ENCODE data around the gene ADARB1. TPM values are rescaled to one million over a fixed set of nuclear protein-coding genes. Genes with fewer than 3 reads are reported as not detected.

The ADARB1 gene
- total and polyA plus RNA-seq, 2 of the 8 experiments (the other 6 are each of a cell fraction or from before 2014, with no cell fraction given), result 4.7 to 14.9 TPM

DNA sequence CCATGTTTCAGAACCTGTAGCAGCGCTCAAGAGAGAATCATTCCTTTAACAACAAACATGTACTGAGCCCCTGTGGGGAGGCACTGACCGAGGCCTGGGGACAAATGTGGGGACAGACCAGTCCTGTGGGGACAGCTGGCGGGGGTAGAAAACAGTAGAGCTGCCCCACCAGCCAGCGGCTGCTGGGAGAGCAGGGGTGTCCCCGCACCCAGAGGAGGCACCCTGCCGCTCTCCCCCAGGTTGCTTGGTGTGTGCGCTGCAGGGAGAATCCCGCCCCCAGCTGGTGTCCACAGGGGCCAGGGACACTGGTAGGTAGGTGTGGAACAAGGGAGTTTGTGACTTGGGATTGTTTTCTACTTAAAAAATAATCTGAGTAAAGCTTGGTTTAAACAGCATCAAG lies 62.1 kb downstream of the ADARB1 start:
- no peak overlapping the region for H3K18ac ChIP-seq (ENCODE audit: extremely low read depth, low read length)
- H3K56ac ChIP-seq (replicated peaks; ENCODE audit: insufficient read length, low read depth, low read length), result no peak overlapping the region
- H3K4me3 ChIP-seq (ENCODE audit: extremely low read depth in 1 of 4, insufficient read depth in 2 of 4, low read depth in 3 of 4, low read length in 4 of 4), result no peak overlapping the region
- no peaks in the 10 kb centered on the region for H3K4me1 ChIP-seq (replicated peaks in 1 of 4; ENCODE audit: control insufficient read depth in 3 of 4, insufficient read depth in 4 of 4, low read length in 3 of 4)
- no peak for FAIRE-seq
- H3K23ac ChIP-seq (ENCODE audit: insufficient read length), result no peak overlapping the region
- no peak overlapping the region for H2BK12ac ChIP-seq (ENCODE audit: low read depth, low read length)
- no peak overlapping the region for H2BK5ac ChIP-seq (ENCODE audit: low read depth, low read length)
- H4K91ac ChIP-seq (replicated peaks; ENCODE audit: insufficient read length, low read length), result no peak overlapping the region
- no peaks in the 10 kb centered on the region for H3K9me3 ChIP-seq (ENCODE audit: insufficient read depth in 2 of 2, low read depth in 1 of 2, low read length in 1 of 2)
- H4K8ac ChIP-seq (ENCODE audit: extremely low read depth, insufficient read depth, low read length), result no peak overlapping the region
- no peak overlapping the region for H2AK5ac ChIP-seq (ENCODE audit: low read depth, low read length)
- H3K79me1 ChIP-seq (ENCODE audit: low read depth, low read length), result no peaks in the 10 kb centered on the region
- TF ChIP-seq TAF7 (optimal IDR thresholded peaks at IDR 0.05; ENCODE audit: borderline replicate concordance, low read depth, low read length) (no peak), POLR2A (IDR thresholded peaks at IDR 0.05; ENCODE audit: control extremely low read depth in 1 of 2, low read depth in 2 of 2, low read length in 2 of 2) (no peak), BCL11A (IDR thresholded peaks at IDR 0.05; ENCODE audit: low read depth in 2 of 2, low read length in 2 of 2) (no peak), SAP30 (IDR thresholded peaks at IDR 0.05; ENCODE audit: insufficient read depth, insufficient replicate concordance, low read length) (no peak), EZH2 (IDR thresholded peaks at IDR 0.05; ENCODE audit: low read depth, low read length, severe bottlenecking) (no peak), RBBP5 (IDR thresholded peaks at IDR 0.05; ENCODE audit: borderline replicate concordance, low read depth, low read length) (no peak), RAD21 (IDR thresholded peaks at IDR 0.05 in 1 of 2, conservative IDR thresholded peaks at IDR 0.05 in 1 of 2; ENCODE audit: low read depth in 2 of 2, low read length in 2 of 2) (no peak), TCF12 (IDR thresholded peaks at IDR 0.05; ENCODE audit: low read depth, low read length) (no peak)
- TF ChIP-seq, protein P1, sequence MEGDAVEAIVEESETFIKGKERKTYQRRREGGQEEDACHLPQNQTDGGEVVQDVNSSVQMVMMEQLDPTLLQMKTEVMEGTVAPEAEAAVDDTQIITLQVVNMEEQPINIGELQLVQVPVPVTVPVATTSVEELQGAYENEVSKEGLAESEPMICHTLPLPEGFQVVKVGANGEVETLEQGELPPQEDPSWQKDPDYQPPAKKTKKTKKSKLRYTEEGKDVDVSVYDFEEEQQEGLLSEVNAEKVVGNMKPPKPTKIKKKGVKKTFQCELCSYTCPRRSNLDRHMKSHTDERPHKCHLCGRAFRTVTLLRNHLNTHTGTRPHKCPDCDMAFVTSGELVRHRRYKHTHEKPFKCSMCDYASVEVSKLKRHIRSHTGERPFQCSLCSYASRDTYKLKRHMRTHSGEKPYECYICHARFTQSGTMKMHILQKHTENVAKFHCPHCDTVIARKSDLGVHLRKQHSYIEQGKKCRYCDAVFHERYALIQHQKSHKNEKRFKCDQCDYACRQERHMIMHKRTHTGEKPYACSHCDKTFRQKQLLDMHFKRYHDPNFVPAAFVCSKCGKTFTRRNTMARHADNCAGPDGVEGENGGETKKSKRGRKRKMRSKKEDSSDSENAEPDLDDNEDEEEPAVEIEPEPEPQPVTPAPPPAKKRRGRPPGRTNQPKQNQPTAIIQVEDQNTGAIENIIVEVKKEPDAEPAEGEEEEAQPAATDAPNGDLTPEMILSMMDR (IDR thresholded peaks at IDR 0.05; ENCODE audit: control extremely low read depth in 1 of 3, insufficient read depth in 1 of 3, low read depth in 1 of 3, low read length in 3 of 3), result no peak
- CTCF ChIA-PET (ENCODE audit: partially characterized antibody), result interaction anchor here (0.8 to 8.5 kb wide), 55 partner anchors 9 to 771 kb away, joined by 3 to 144 read pairs (median 7); partner anchors contain the start of genes ADARB1 and POFUT2
- no peaks in the 10 kb centered on the region for H3K27me3 ChIP-seq (replicated peaks in 1 of 4; ENCODE audit: control insufficient read depth in 3 of 4, extremely low read depth in 1 of 4, insufficient read depth in 3 of 4, low read length in 3 of 4)
- no peak overlapping the region for H2AFZ ChIP-seq (ENCODE audit: low read length)
- H3K36me3 ChIP-seq (ENCODE audit: control insufficient read depth in 2 of 4, insufficient read depth in 4 of 4, low read length in 3 of 4), result no peaks in the 10 kb centered on the region
- H3K4me2 ChIP-seq (ENCODE audit: insufficient read depth in 1 of 2, low read depth in 2 of 2, low read length in 2 of 2), result no peak overlapping the region
- no peak overlapping the region for H2BK15ac ChIP-seq (ENCODE audit: low read length)
- no peak overlapping the region for H4K5ac ChIP-seq (ENCODE audit: insufficient read length, low read depth, low read length)
- WGBS, 2 experiments (ENCODE audit: extremely low coverage in 1 of 2, insufficient coverage in 1 of 2, insufficient read length in 1 of 2, insufficient replicate concordance in 2 of 2, low coverage in 1 of 2, low lambda C conversion rate in 2 of 2, missing lambda C conversion rate in 1 of 2), result 80% methylated on average over 7 of the region's 8 CpGs; no CpG with 5 or more reads in 1 of the 2 experiments
- H2BK120ac ChIP-seq (replicated peaks; ENCODE audit: low read depth, low read length), result no peak overlapping the region
- no peak overlapping the region for H3K9ac ChIP-seq (replicated peaks in 1 of 4; ENCODE audit: extremely low read depth in 1 of 4, low read depth in 3 of 4, low read length in 3 of 4)
- DNase-seq (ENCODE audit: low read depth in 1 of 2, low spot score in 2 of 2), result no peak
- no peaks in the 10 kb centered on the region for H3K79me2 ChIP-seq (ENCODE audit: control insufficient read depth in 1 of 2, insufficient read depth in 2 of 2, low read length in 2 of 2)
- no peak overlapping the region for H2BK20ac ChIP-seq (ENCODE audit: low read length)
- no peaks in the 10 kb centered on the region for H3K23me2 ChIP-seq (ENCODE audit: low read depth, low read length)
- no peak overlapping the region for H3K27ac ChIP-seq (ENCODE audit: low read depth, low read length)
- no peak overlapping the region for H3K14ac ChIP-seq (ENCODE audit: insufficient read length)
- peaks cover 0 to 4% of the 10 kb centered on the region in 2 experiments for H4K20me1 ChIP-seq (replicated peaks in 1 of 2; ENCODE audit: control insufficient read depth in 1 of 2, insufficient read depth in 2 of 2, low read length in 2 of 2)
- POLR2A ChIA-PET (ENCODE audit: partially characterized antibody), result interaction anchor here (1.1 to 1.5 kb wide), 2 partner anchors 8 to 151 kb away, joined by 4 to 6 read pairs; no protein-coding TSS in a partner anchor
- H3K4ac ChIP-seq (replicated peaks; ENCODE audit: insufficient read length, low read depth, low read length), result no peak overlapping the region

Data from H1 (cell line).